Measurements from ENCODE around the gene ALDH1L2. TPM values are rescaled to one million over a fixed set of nuclear protein-coding genes. Genes with fewer than 3 reads are reported as not detected.

Gene ALDH1L2
- total and polyA plus RNA-seq, 12 donors: 0.50 to 4.5 (median 2.6) TPM

DNA sequence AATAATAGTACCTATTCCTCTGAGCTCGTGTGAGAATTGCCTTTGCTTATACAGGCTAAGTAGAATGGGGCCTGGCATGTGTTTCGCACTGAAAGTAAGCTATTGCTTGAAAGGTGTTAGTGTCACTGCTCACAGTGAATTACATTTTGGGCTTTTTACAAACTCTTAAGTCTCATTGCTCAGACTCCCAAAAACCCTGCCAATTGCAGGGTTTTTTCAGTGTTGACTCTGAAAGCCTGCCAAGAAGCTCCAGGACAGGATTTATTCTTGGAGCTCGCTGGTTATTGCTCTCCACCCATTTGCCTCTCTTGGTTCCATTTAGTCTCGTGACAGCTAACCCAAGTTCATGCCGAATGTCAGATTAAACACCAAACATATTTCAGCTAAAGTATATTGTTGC, 58.4 kb downstream of the ALDH1L2 start:
- intact Hi-C loops (cut with DNase I): no loop called here
- WGBS, 4 donors: 35 to 54% (median 43%) methylated on average over 5 of the region's 5 CpGs

DNA sequence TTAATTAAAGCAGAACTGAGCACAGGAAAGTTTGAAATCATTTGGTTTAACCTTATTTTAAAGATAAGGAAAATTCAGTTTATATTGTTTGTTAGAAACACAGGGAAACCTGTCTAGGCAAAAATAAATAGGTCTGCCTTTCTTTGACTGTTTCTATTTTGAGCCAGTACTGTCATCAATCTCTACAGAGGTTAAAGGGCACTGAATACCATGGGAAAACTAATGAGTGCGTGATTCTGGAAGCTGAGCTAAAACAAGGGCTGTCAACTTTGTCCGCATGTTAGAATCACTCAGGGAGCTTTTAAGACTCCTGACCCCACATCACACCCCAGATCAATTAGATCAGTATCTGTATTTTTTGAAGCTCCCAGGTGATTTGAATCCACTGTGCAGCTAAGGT, 59.3 kb downstream of the ALDH1L2 start:
- TF ChIP-seq CTCF (IDR thresholded peaks at IDR 0.05) (no peak), POLR2A (IDR thresholded peaks at IDR 0.05) (no peak)
- 30 to 63% (median 57%) methylated on average over 2 of the region's 2 CpGs for WGBS, 4 donors
- no peak overlapping the region for H3K4me3 ChIP-seq
- no peaks in the 10 kb centered on the region for H3K27me3 ChIP-seq
- H3K4me1 ChIP-seq (replicated peaks in 1 of 2): peaks cover 0 to 20% of the 10 kb centered on the region in 2 donors
- H3K36me3 ChIP-seq (replicated peaks in 1 of 2): no peaks in the 10 kb centered on the region
- H3K27ac ChIP-seq: no peak overlapping the region
- no peak for DNase-seq
- intact Hi-C loops (cut with DNase I): no loop called here
- no peaks in the 10 kb centered on the region for H3K9me3 ChIP-seq (replicated peaks in 1 of 3)

More for the DNA sequence above, 58.4 kb downstream of the ALDH1L2 start:
- Histone ChIP-seq H3K36me3 (replicated peaks in 1 of 2) (no peaks in the 10 kb centered on the region), H3K4me3 (no peak overlapping the region), H3K27me3 (no peaks in the 10 kb centered on the region), H3K4me1 (replicated peaks in 1 of 2) (peaks cover 0 to 20% of the 10 kb centered on the region in 2 donors), H3K9me3 (replicated peaks in 1 of 3) (no peaks in the 10 kb centered on the region), H3K27ac (peak overlapping the region in 1 of 5 donors; percentile 13)
- peak; percentile 20 to 68 (median 43) for DNase-seq
- TF ChIP-seq CTCF (IDR thresholded peaks at IDR 0.05) (no peak), POLR2A (IDR thresholded peaks at IDR 0.05) (no peak)

DNA sequence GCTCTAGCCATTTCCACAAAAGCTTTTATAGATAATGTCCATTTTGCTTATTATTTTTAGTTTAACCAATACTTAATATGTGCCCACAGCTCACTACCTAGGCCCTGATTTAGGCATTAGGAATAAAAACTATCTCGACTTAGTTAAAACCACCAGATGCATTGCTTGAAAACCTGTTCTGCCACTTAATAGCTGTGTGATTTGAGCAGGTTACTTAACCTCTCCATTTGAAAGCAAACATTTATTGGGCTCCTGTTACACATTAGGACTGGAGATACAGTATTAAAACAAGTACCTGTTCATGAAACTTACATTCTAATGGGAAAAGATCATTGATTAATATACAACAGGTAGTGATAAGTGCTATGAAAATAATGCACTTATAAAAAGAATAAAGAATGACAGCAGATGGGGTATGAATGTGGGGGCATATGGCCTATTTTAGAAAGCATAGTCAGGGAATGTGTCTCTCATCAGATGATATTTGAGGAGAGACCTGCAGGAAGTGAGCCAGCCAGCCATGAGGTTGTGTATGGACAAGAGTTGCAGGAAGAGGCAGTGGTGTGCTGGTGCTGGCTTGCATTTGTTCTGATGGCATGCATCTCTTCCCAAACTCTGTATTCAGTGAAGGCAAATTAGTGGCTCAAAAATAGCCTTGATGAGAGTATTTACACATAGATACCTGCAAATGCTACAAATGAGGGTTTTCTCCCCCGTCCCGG, 63.9 kb downstream of the ALDH1L2 start:
- Histone ChIP-seq H3K36me3 (replicated peaks in 1 of 2) (no peaks in the 10 kb centered on the region), H3K27ac (no peak overlapping the region), H3K9me3 (replicated peaks in 1 of 3) (no peaks in the 10 kb centered on the region), H3K4me1 (replicated peaks in 1 of 2) (peaks cover 0 to 9% of the 10 kb centered on the region in 2 donors), H3K4me3 (no peak overlapping the region), H3K27me3 (no peaks in the 10 kb centered on the region)
- no peak for DNase-seq
- WGBS, 4 donors: 65 to 96% (median 86%) methylated on average over 3 of the region's 3 CpGs
- TF ChIP-seq CTCF (IDR thresholded peaks at IDR 0.05) (no peak), POLR2A (IDR thresholded peaks at IDR 0.05) (no peak)
- intact Hi-C loops (cut with DNase I): no loop called here

DNA sequence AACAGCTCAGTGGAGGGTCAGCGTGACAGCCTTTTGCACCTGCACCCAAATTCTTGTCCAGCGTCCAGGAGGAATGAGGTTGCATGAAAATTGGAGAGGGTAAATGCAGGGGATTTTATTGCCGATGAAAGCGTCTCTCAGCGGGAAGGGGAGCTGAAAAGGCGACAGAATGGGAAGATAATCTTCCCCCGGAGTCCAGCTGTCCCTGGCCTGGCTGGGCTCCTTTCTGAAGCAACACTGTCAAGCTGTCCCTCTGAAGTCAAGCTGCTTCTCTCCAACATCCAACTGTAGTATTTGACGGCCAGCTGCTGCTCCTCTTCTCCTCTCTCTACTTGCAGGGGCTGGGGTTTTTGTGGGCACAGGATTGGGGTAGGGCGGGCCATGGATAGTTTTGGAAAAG, 65.5 kb downstream of the ALDH1L2 start:
- H3K27ac ChIP-seq: no peak overlapping the region
- intact Hi-C loops (cut with DNase I): no loop called here
- no peak overlapping the region for H3K4me3 ChIP-seq
- no peaks in the 10 kb centered on the region for H3K9me3 ChIP-seq (replicated peaks in 1 of 3)
- H3K27me3 ChIP-seq: no peaks in the 10 kb centered on the region
- H3K36me3 ChIP-seq (replicated peaks in 1 of 2): no peaks in the 10 kb centered on the region
- TF ChIP-seq POLR2A (IDR thresholded peaks at IDR 0.05) (no peak), CTCF (IDR thresholded peaks at IDR 0.05) (no peak)
- WGBS, 4 donors: 84 to 92% (median 88%) methylated on average over 9 of the region's 9 CpGs
- no peaks in the 10 kb centered on the region for H3K4me1 ChIP-seq (replicated peaks in 1 of 2)
- DNase-seq: no peak

All from adrenal gland (tissue), 12 donors.